MV-4-11 (cell line): Measurements from ENCODE around the gene GRM1.

ENCODE experiments used
- DNase-seq: peaks from one replicate; lab custom pipeline; 2025; lab: John Stamatoyannopoulos, UW

Gene GRM1

GRCh38 chr6:146097586-146097985 is 68.7 kb downstream of the GRM1 start:
- no peak for DNase-seq

- DNase-seq, result no peak
Observed at GRCh38 chr6:146100776-146101175, 71.9 kb downstream of the GRM1 start.

GRCh38 chr6:146103416-146104072 is 74.7 kb downstream of the GRM1 start:
- no peak for DNase-seq

GRCh38 chr6:146106532-146106931 is 77.7 kb downstream of the GRM1 start:
- no peak for DNase-seq

GRCh38 chr6:146110990-146111389 is 82.1 kb downstream of the GRM1 start:
- no peak for DNase-seq

- DNase-seq, result no peak
Observed at GRCh38 chr6:146111881-146112450, 83.1 kb downstream of the GRM1 start.

- no peak for DNase-seq
Observed at GRCh38 chr6:146113084-146113623, 84.3 kb downstream of the GRM1 start.

- no peak for DNase-seq
Observed at GRCh38 chr6:146123616-146124015, 94.8 kb downstream of the GRM1 start.

GRCh38 chr6:146127447-146128215 is 98.8 kb downstream of the GRM1 start:
- DNase-seq, result no peak

- no peak for DNase-seq
Observed at GRCh38 chr6:146133866-146134265, 105.0 kb downstream of the GRM1 start.

GRCh38 chr6:146135167-146135566 is 106.3 kb downstream of the GRM1 start:
- DNase-seq, result no peak

GRCh38 chr6:146146836-146147235 is 118.0 kb downstream of the GRM1 start:
- DNase-seq, result no peak

GRCh38 chr6:146149770-146150169 is 120.9 kb downstream of the GRM1 start:
- no peak for DNase-seq

- no peak for DNase-seq
Observed at GRCh38 chr6:146153040-146153758, 124.3 kb downstream of the GRM1 start.

- DNase-seq, result no peak
Observed at GRCh38 chr6:146154197-146154596, 125.3 kb downstream of the GRM1 start.

- no peak for DNase-seq
Observed at GRCh38 chr6:146161664-146162063, 132.8 kb downstream of the GRM1 start.

- no peak for DNase-seq
Observed at GRCh38 chr6:146169872-146170271, 141.0 kb downstream of the GRM1 start.

GRCh38 chr6:146177785-146178184 is 148.9 kb downstream of the GRM1 start:
- no peak for DNase-seq

GRCh38 chr6:146183831-146184230 is 155.0 kb downstream of the GRM1 start:
- DNase-seq, result no peak

GRCh38 chr6:146184701-146185100 is 155.8 kb downstream of the GRM1 start:
- DNase-seq, result no peak

- no peak for DNase-seq
Observed at GRCh38 chr6:146189131-146189530, 160.3 kb downstream of the GRM1 start.

- no peak for DNase-seq
Observed at GRCh38 chr6:146190581-146190980, 161.7 kb downstream of the GRM1 start.
